Measurements from ENCODE around the gene CCDC33. TPM values are rescaled to one million over a fixed set of nuclear protein-coding genes. Genes with fewer than 3 reads are reported as not detected.

CCDC33 gene
- total and polyA plus RNA-seq, 2 experiments from 2014 or later = 2.6 to 2.8 TPM

- Histone ChIP-seq H4K20me1 (replicated peaks; ENCODE audit: insufficient read depth) (no peaks in the 10 kb centered on the region), H3K27me3 (ENCODE audit: insufficient read depth) (peaks cover 23% of the 10 kb centered on the region), H3K4me1 (ENCODE audit: insufficient read depth) (peaks cover 39% of the 10 kb centered on the region), H3K36me3 (ENCODE audit: insufficient read depth) (no peaks in the 10 kb centered on the region), H3K9me2 (ENCODE audit: insufficient read depth) (no peaks in the 10 kb centered on the region), H2AFZ (no peak overlapping the region), H3F3A (replicated peaks; ENCODE audit: low read depth) (peaks cover 7% of the 10 kb centered on the region; the same call in 1 of the 2 replicates), H3K4me2 (no peak overlapping the region), H3K79me2 (replicated peaks; ENCODE audit: insufficient read depth) (no peaks in the 10 kb centered on the region), H3K4me3 (no peak overlapping the region), H3K27ac (ENCODE audit: low read depth) (no peak overlapping the region)
- TF ChIP-seq EZH2phosphoT487 (IDR thresholded peaks at IDR 0.05; ENCODE audit: unreplicated experiment) (no peak), ZNF331 (CRISPR knock-in tag; IDR thresholded peaks at IDR 0.05; ENCODE audit: low read depth) (no peak), STAT1 (IDR thresholded peaks at IDR 0.05; ENCODE audit: unreplicated experiment) (no peak), POLR2AphosphoS5 (IDR thresholded peaks at IDR 0.05; ENCODE audit: low read depth) (no peak), REST (IDR thresholded peaks at IDR 0.05; ENCODE audit: unreplicated experiment) (no peak)
- Mint-ChIP-seq H3K4me1 (peaks cover 56% of the 10 kb centered on the region), H3K27ac (no peak overlapping the region), H3K27me3 (ENCODE audit: insufficient read depth, low read depth, poor library complexity) (peaks cover 24% of the 10 kb centered on the region), H3K9me3 (no peaks in the 10 kb centered on the region), H3K4me3 (no peak overlapping the region; the same call in 2 of the 3 replicates), H3K36me3 (ENCODE audit: low read depth) (peaks cover 3% of the 10 kb centered on the region; the same call in 2 of the 3 replicates)
- DNase-seq (ENCODE audit: low spot score) (no peak), ATAC-seq (no peak)
Measured at GRCh38 chr15:74200412-74200815, 35.7 kb upstream of the CCDC33 start.

- Mint-ChIP-seq H3K27ac (no peak overlapping the region), H3K4me3 (no peak overlapping the region; the same call in 2 of the 3 replicates), H3K27me3 (ENCODE audit: insufficient read depth, low read depth, poor library complexity) (peaks cover 26% of the 10 kb centered on the region)
- TF ChIP-seq CTCF (conservative IDR thresholded peaks at IDR 0.05; ENCODE audit: low read depth in 2 of 2) (no peak), POLR2AphosphoS5 (IDR thresholded peaks at IDR 0.05; ENCODE audit: low read depth) (no peak), ETS1 (IDR thresholded peaks at IDR 0.05) (no peak), NANOG (IDR thresholded peaks at IDR 0.05; ENCODE audit: borderline replicate concordance) (no peak), EZH2phosphoT487 (IDR thresholded peaks at IDR 0.05; ENCODE audit: unreplicated experiment) (no peak), ZNF114 (CRISPR knock-in tag; IDR thresholded peaks at IDR 0.05) (no peak), EZH2 (IDR thresholded peaks at IDR 0.05; ENCODE audit: low read depth, unreplicated experiment) (no peak)
Measured at GRCh38 chr15:74200871-74201419, 35.2 kb upstream of the CCDC33 start.

More at GRCh38 chr15:74200871-74201419, 35.2 kb upstream of the CCDC33 start:
- peaks cover 58% of the 10 kb centered on the region for H3K4me1 Mint-ChIP-seq
- no peaks in the 10 kb centered on the region for H4K20me1 ChIP-seq (replicated peaks; ENCODE audit: insufficient read depth)
- peaks cover 3% of the 10 kb centered on the region; the same call in 2 of the 3 replicates for H3K36me3 Mint-ChIP-seq (ENCODE audit: low read depth)
- peaks cover 23% of the 10 kb centered on the region for H3K27me3 ChIP-seq (ENCODE audit: insufficient read depth)
- H3K4me2 ChIP-seq = peak overlapping the region; percentile 94
- H3K36me3 ChIP-seq (ENCODE audit: insufficient read depth) = no peaks in the 10 kb centered on the region
- H3F3A ChIP-seq (replicated peaks; ENCODE audit: low read depth) = peaks cover 7% of the 10 kb centered on the region; the same call in 1 of the 2 replicates
- no peaks in the 10 kb centered on the region for H3K79me2 ChIP-seq (replicated peaks; ENCODE audit: insufficient read depth)
- H3K27ac ChIP-seq (ENCODE audit: low read depth) = no peak overlapping the region
- H3K9me2 ChIP-seq (ENCODE audit: insufficient read depth) = no peaks in the 10 kb centered on the region
- H3K4me3 ChIP-seq = no peak overlapping the region
- no peak for DNase-seq (ENCODE audit: low spot score)
- no peak for ATAC-seq
- H3K9me3 Mint-ChIP-seq = no peaks in the 10 kb centered on the region
- no peak overlapping the region for H2AFZ ChIP-seq
- H3K4me1 ChIP-seq (ENCODE audit: insufficient read depth) = peaks cover 43% of the 10 kb centered on the region

All from GM23338 (cell line).